ENCODE results near the gene LARP4.
"Not testable (repeated sequence)": the region's sequence is repeated elsewhere in the genome, so short reads cannot be mapped to it uniquely, and the experiment has no call there.

Gene LARP4

DNA sequence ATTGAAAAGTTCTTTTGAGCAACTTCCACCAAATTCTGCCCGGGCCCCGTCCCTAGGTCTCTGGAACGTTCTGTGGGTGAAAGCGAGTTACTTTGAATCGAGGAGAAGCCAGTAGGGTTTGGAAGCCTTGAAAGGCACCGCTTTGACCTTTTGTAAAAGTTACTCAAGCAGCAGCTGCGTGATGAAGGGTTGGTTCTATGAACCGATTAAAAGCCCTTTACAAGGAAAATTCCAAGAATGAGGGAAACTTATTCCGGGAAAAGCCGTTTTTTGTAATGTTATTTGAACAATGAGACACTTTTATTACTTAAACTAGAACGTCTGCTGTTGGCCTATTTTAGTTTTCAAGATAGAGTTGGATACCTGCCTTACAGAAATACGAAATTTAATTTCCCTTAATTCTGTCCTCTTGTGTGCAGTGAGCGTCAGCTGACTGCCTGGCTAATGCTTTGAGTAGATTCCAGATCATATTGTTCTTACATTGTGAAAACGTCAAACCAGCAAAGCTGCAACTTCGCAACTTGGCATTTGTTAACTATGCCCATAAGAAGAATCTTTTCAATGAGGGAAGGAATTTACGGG, 906 bp downstream of the LARP4 start:
- DNase-seq (ENCODE audit: low read depth in 2 of 2), result no peak

DNA sequence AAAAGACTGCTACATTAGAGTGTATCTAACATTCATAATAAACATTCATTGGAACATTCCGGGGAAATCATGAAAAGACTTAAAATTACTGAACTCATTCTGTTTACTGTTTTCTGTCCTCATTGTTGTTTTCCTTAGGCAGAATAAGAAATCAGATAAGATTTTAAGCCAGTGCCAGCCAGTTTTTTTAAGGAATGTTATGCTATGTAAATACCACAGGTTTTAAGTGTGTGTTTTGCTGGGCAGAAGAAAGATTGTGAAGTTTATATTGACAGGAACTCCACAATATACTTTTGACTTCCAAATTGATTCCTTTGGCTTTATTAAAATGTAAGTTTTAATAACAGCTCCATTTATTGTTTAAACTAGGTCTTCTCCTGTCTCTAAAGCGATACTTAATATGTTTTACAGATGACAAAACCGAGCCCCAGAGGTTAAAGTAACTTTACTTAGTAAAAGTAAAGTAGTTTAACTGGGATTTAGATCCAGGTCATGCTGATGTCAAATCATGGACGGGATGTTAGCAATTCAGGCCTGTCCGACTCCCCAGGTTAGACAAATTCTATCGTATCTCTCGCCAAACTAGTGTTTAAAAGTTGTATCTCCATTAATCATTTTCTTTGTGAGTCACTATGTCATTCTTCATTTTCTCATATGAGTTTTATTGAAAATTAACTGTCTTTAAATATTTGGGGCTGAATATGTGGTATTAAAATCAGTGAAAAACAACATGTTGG, 1.7 kb downstream of the LARP4 start:
- no peak for DNase-seq (ENCODE audit: low read depth in 2 of 2)

DNA sequence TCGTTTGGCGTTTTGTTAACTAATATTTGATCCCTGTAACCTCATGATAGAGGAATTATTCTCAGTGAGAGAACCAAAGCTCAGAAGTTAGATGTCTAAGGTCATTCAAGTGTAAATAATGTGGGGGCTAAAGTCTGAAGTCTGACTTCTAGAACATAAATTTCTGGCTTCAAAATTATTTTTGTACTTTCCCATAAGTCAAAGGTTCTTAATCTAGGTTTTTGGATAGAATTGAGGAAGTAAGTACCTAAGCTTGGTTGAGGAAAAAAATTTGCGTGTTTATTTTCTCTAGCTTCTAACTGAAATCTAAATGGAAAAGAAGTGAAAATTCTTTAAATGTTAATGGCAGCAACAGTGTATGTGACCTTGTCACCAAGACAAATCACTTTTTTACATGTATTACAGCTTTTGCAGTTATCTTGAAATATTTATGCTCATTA, 2.3 kb downstream of the LARP4 start:
- no peak for DNase-seq (ENCODE audit: low read depth in 2 of 2)

DNA sequence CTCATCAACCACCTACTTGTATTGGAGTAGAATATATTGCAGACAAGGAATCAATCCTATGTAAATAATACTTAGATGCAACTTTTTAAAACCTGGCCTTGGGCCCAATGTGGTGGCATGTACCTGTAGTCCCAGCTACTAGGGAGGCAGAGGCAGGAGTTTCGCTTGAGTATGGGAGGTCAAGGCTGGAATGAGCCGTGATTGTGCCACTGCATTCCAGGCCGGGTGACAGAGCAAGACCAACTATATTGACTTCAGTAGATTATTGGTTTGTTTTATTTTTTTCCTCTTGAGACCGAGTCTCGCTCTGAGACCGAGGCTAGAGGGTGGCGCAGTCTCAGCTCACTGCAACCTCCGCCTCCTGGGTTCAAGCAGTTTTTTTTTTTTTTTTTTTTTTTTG, 3.6 kb downstream of the LARP4 start:
- DNase-seq (ENCODE audit: low read depth in 2 of 2), result no peak

DNA sequence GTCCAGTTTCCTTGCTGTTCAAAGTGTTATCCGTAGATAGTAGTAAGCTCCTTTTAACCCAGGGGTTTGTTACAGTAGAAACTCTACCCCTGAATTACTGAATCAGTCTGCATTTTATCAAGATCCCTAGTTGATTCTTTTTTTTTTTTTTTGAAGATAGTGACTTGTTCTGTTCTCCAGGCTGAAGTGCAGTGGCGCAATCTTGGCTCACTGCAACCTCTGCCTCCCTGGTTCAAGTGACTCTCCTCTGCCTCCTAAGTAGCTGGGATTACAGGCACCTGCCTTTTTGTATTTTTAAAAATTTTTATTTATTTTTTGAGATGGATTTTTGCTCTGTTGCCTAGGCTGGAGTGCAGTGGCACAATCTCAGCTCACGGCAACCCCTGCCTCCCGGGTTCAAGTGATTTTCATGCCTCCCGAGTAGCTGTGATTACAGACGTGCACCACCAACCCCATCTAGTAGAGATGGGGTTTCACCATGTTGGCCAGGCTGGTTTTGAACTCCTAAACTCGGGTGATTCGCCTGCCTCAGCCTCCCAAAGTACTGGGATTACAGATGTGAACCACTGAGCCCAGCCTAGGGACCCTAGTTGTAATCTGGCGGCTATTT, 10.5 kb downstream of the LARP4 start:
- DNase-seq (ENCODE audit: low read depth in 2 of 2), result no peak

DNA sequence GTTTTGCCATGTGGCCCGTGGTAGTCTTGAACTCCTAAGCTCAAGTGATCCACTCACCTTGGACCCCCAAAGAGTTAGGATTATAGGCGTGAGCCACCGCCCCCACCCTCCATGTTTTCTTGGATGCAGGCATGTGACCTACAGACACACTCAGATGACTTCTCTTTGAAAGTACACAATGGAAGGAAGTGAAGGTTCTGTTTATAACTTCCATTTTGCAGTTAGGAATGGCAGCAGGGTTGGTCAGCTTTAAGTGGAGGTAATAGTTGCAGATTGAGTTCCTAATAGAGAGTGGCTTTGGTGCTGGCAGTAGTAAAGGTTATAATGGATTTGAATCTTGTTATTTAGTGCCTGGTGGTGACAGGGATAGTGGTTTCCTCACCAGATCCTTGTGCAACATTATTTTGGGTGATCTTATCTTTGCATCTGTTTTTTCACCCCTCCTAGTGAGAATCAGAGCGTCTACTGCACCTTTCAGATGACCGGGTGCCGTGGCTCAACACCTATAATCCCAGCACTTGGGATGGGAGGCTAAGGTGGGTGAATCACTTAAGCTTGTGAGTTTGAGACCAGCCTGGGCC, 15.3 kb downstream of the LARP4 start:
- DNase-seq (ENCODE audit: low read depth in 2 of 2), result no peak

DNA sequence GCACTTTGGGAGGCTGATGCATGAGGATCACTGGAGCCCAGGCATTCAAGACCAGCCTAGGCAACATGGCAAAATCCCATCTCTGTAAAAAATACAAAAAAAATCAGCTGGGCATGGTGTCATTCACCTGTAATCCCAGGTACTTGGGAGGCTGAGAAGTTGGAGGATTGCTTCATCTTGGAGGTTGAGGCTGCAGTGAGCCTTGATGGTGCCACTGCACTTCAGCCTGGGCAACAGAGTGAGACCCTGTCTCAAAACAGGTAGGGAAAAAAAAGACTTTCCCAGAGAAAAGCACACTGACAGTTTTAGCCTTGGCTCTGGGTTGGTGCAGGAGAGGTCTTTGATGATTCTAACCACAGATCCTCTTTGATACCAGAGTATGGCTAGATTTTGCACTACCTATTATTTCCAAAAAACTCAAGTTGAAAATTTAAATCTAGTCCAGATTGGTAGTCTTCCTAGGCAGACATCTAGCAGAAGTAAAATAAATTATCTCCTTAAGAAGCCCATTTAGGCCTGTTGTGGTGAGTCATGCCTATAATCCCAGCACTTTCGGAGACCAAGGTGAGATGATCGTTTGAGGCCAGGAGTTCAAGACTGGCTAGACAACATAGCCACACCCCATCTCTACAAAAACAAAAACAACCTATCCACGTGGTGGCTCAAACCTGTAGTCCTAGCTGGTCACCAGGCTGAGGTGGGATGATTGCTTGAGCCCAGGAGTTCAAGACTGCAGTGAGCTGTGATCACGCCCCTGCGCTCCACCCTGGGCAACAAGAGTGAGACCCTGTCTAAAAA, 18.6 kb downstream of the LARP4 start:
- DNase-seq (ENCODE audit: low read depth in 2 of 2), result no peak

DNA sequence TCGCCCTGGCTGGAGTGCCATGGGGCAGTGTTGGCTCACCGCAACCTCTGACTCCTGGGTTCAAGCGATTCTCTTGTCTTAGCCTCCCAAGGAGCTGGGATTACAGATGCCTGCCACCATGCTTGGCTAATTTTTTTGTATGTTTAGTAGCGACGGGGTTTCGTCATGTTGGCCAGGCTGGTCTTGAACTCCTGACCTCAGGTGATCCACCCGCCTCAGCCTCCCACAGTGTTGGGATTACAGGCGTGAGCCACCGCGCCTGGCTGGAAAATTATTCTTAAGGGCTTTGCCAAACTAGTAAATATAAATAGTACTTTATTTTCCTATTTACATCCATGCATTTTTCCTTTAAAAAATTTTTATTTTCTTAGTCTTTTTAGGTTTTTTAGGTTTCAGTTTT, 22.2 kb downstream of the LARP4 start:
- DNase-seq (ENCODE audit: low read depth in 2 of 2), result not testable (repeated sequence)

DNA sequence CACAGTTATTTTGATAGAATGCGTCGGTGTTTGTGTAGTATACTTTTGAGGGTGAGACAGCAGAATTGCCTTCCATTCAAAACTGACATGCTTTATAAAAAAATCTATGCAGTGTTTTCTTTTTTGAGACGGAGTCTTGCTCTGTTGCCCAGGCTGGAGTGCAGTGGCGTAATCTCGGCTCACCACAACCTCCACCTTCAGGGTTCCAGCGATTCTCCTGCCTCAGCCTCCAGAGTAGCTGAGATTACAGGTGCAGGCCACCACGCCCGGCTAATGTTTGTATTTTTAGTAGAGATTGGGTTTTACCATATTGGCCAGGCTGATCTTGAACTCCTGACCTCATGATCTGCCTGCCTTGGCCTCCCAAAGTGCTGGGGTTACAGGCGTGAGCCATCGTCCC, 22.7 kb downstream of the LARP4 start:
- DNase-seq (ENCODE audit: low read depth in 2 of 2), result not testable (repeated sequence)

DNA sequence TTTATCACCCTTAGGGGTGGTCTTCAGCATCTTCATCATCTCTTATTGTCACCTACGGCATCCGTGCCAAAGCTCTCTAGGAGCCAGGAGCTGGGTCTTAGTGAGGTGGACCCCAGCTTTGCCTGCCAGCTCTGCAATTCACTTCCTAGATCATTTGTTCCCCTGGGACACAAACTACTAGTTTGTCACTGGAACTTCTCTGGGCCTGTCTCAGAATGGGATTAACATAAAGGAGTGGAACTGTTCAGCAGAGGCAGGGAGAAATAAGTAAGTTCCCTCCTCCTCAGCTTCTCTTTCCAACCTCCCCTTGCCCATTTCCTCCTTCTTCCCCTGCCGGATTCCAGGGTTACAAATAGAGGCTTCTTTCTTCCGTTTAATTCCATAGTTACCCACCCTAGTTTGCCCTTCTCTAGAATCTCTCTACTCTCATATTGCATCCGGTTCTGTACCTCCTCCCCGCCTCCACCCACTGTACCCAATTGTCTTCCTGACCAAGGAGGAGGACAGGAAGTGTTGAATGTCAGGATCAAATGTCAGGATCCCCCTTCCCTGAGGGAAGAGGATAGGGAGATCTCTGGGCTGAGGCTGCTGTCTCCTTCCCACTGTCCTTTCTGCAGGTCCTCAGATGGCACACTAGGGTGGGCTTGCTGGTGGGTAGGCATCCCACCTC, 25.0 kb downstream of the LARP4 start:
- no peak for DNase-seq (ENCODE audit: low read depth in 2 of 2)

DNA sequence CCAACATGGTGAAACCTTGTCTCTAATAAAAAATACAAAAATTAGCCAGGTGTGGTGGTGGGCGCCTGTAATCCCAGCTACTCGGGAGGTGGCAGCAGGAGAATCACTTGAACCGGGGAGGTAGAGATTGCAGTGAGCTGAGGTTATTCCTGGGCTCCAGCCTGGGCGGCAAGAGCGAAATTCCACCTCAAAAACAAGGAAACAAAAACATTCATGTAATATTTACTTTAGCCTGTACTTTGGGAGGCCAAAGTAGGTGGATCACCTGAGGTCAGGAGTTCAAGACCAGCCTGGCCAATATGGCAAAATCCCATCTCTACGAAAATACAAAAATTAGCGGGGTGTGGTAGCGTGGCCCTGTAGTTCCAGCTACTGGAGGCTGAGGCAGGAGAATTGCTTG, 31.0 kb downstream of the LARP4 start:
- not testable (repeated sequence) for DNase-seq (ENCODE audit: low read depth in 2 of 2)

DNA sequence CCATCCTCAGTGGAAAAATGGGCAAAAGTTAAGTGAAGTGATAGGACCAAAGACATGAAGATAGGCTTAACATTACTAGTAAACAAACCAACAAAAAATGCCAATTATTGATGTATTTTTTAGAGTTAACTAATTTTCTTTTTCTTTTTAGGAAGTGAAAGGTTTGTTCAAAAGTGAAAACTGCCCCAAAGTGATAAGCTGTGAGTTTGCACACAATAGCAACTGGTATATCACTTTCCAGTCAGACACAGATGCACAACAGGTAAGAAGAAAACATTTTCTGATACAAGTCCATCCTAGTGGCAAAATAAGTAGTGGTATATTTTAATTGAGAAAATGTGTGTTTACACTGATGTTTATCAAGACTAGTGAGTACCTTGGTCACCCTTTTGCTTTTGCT, 39.6 kb downstream of the LARP4 start:
- no peak for DNase-seq (ENCODE audit: low read depth in 2 of 2)

DNA sequence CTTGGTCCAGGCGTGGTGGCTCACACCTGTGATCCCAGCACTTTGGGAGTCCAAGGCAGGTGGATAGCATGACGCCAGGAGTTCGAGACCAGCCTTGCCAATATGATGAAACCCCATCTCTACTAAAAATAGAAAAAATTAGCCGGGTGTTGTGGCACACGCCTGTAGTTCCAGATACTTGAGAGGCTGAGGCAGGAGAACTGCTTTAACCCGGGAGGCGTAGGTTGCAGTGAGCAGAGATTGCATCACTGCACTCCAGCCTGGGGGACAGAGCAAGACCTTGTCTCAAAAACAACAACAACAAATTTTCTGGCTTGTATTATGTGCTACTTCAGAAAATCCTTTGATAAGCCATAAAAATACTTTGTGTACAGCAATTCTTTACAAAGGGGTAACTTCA, 41.1 kb downstream of the LARP4 start:
- no peak for DNase-seq (ENCODE audit: low read depth in 2 of 2)

DNA sequence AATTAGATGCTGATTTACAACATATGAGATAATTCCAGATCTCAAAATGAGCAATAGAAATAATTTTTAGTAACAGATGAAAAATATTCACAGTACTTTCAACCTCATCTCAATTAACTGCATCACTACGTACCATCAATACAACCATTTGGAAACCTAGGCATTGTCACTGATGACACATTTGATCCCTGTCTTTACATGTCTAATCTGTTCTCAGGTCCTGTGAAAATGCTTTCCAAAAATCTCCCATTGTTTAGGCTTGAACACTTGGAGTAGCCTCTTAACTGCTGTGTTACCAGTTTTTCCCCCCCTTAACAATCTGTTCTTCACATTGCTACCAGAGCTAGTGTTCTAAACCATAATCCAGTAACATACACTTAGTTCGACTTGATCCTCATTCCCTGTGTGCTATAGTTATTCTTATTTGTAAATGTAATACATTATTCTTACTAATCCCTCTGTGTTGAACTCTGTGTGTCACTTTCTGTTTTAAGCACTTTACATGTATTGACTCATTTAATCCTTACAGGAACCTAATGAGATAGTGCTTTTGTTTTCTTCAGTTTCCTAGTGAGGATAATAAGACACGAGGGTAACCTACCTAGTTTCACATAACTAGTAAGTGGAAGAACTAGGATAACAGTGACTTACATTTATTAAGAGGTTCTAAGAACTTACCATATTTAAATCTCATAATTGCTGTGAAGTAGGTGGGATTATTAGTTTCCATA, 41.7 kb downstream of the LARP4 start:
- no peak for DNase-seq (ENCODE audit: low read depth in 2 of 2)

DNA sequence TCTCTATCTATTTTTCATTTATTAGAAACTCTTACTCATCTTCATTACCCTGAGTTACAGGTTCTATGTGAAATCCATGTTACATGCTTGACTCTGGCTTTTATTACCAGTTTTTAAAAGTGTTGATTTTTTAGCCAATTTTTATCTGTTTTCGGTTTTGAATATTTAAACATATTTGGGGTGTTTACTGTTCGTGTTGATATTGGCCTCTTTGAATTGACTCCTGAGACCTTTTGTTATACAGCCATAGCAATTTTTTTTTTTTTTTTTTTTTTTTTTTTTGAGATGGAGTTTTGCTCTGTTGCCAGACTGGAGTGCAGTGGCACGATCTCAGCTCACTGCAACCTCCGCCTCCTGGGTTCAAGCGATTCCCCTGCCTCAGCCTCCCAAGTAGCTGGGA, 49.0 kb downstream of the LARP4 start:
- not testable (repeated sequence) for DNase-seq (ENCODE audit: low read depth in 2 of 2)

DNA sequence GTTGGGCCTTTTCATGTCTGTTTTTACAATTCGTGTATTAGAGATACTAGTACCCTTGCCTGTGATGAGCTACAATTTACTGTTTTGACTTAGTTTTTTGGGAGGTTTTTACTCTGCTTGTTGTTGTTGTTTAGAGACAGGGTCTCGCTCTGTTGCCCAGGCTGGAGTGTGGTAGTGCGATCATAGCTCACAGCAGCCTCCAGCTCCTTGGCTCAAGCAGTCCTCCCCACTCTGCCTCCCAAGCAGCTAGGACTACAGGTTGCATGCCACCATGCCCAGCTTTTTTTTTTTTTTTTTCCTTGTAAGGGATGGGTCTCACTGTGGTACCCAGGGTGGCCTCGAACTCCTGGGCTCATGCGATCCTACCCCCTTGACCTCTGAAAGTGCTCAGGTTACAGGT, 52.1 kb downstream of the LARP4 start:
- DNase-seq (ENCODE audit: low read depth in 2 of 2), result no peak

DNA sequence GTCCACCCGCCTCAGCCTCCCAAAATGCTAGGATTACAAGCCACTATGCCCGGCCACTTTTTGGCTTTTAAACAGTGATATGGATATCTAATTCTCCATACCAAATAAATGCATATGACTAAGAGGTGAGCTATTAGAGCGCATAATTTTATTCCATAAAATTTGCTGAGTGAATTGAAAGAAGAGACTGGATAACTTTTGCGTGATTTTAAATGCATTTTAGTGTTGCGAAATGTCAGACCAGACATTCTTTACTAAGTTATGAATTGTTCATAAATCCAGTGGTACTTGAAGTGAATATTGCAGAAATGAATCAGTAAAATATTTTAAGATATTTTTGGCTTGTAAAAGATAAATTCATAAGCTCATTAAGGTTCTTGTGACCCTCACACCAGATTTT, 53.2 kb downstream of the LARP4 start:
- no peak for DNase-seq (ENCODE audit: low read depth in 2 of 2)

DNA sequence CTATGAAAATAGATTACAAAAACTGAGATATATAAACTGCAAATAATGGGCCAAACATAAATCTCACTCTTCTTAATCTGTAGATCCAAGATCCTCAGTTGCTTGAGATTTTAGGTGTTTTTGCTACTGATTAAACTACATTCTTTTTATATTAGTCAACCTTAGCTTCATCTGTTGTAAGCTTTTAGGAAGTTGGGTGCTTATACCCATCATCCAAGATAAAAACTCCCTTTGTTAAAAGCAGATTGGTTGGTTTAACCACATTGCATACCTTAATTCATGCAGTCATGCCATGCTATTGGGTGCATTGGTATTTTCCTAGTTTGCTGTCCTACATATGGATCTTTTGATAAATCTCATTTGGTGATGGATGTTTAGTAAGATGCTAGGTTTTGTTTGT, 57.9 kb downstream of the LARP4 start:
- no peak for DNase-seq (ENCODE audit: low read depth in 2 of 2)

DNA sequence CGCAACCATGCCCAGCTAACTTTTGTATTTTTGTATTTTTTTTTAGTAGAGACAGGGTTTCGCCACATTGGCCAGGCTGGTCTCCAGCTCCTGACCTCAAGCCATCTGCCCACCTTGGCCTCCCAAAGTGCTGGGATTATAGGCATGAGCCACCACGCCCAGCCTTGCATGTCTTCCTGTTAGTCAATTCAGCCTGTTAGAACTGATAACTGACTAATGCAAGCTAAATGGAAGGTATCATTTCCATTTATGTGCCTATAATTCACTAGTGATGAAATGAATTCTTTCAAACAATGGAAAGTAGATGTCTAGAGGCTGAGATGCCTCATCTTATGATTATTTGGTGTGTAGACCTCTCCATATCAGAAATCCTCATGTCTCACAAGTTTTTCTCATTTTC, 66.8 kb downstream of the LARP4 start:
- DNase-seq (ENCODE audit: low read depth in 2 of 2), result no peak

DNA sequence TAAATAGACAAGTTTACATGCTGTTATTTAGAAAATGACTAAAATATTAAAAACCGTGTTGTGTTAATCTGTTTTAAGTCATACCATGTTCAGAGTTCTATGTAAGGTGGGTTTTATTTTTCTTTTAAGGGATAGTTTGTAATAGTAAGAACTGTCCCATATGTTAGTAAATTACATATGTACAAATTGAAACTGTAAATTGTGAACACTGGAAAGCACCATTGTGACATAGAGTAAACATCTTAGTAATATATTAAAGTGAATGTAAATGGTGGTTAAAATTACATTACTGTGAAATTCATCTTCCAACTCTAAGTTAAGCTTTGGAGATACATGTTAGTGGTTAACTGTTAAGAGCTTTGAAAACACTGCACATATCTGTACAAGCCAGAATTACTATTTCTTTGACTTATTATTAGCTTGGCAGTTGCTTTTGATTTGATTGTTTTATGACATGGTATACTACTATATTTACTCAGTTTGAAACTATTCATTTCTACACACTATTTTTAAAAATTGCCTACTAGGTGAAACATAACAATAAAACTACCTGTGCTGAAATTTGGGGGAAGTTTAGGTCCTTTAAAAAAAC, 76.7 kb downstream of the LARP4 start:
- DNase-seq (ENCODE audit: low read depth in 2 of 2), result no peak

DNA sequence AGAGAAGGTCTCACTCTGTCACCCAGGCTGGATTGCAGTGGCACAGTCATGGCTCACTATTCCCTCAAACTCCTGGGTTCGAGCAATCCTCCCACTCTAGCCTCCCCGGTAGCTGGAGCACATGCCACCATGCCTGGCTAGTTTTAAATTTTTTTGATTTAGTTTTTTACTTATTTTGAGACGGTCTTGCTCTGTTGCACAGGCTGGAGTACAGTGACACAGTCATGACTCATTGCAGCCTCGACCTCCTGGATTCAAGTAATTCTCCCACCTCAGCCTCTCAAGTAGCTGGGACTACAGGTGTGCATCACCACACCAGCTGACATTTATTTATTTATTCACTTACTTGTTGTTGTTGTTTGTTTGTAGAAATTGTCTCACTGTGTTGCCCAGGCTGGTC, 81.9 kb downstream of the LARP4 start:
- DNase-seq (ENCODE audit: low read depth in 2 of 2), result no peak
